A673 (cell line): ENCODE results near the gene FOXJ3. TPM values are rescaled to one million over a fixed set of nuclear protein-coding genes. Genes with fewer than 3 reads are reported as not detected.

Source experiments
- BruUV-seq: library from RNA; stranded (reverse); fragments of 400-500 nt; replicated peaks from 2 replicates; lab custom pipeline; 2021; lab: Mats Ljungman, UMichigan
- CTCF ChIA-PET: fragments of 300-600 bp; sonication (Branson Sonifier 250); formaldehyde crosslinking; loops from one replicate; lab custom pipeline; 2022; ENCODE audit warnings: antibody characterized with exemption; lab: Charles Lee
- POLR2A ChIA-PET: fragments of 300-600 bp; sonication (Branson Sonifier 250); formaldehyde crosslinking; loops from one replicate; lab custom pipeline; 2022; ENCODE audit warnings: antibody characterized with exemption; ENCODE audit not compliant: low non-redundant PET; lab: Charles Lee
- DNase-seq: peaks from one replicate; pipeline ENCODE4 v3.0.0-alpha.2; 2015; ENCODE audit warnings: low spot score
- H3K27ac ChIP-seq: fragments of 200-600 bp; sonication (generic); 2 replicates; pipeline ENCODE4 v1.5.1; 2016; ENCODE audit warnings: mixed run types, low read depth, mild to moderate bottlenecking, mixed read lengths, antibody characterized with exemption, low read length; ENCODE audit not compliant: poor library complexity, severe bottlenecking
- H3K27me3 ChIP-seq: fragments of 200-600 bp; sonication (generic); replicated peaks from 2 replicates; pipeline ENCODE4 v1.6.1; 2017; ENCODE audit warnings: mixed run types, low read depth, mild to moderate bottlenecking, mixed read lengths, antibody characterized with exemption, low read length; ENCODE audit not compliant: insufficient read depth, poor library complexity
- H3K36me3 ChIP-seq: fragments of 200-600 bp; sonication (generic); 2 replicates; pipeline ENCODE4 v1.6.1; 2016; ENCODE audit warnings: mixed run types, mild to moderate bottlenecking, mixed read lengths, antibody characterized with exemption, low read length; ENCODE audit not compliant: insufficient read depth, poor library complexity, severe bottlenecking
- H3K4me1 ChIP-seq: fragments of 200-600 bp; sonication (generic); 2 replicates; pipeline ENCODE4 v1.6.1; 2017; ENCODE audit warnings: mixed run types, mild to moderate bottlenecking, mixed read lengths, antibody characterized with exemption, low read length; ENCODE audit not compliant: insufficient read depth, poor library complexity, severe bottlenecking
- H3K4me3 ChIP-seq: fragments of 200-600 bp; sonication (generic); 2 replicates; pipeline ENCODE4 v1.5.1; 2016; ENCODE audit warnings: low read depth, mixed run types, mild to moderate bottlenecking, mixed read lengths, low read length; ENCODE audit not compliant: poor library complexity, severe bottlenecking
- H3K9me3 ChIP-seq: fragments of 200-600 bp; sonication (generic); 2 replicates; pipeline ENCODE4 v1.6.1; 2016; ENCODE audit warnings: mixed run types, low read depth, mild to moderate bottlenecking, mixed read lengths, antibody characterized with exemption, low read length; ENCODE audit not compliant: poor library complexity, severe bottlenecking
- EZH2 ChIP-seq: fragments of 200-600 bp; sonication (generic); IDR thresholded peaks from 2 replicates; pipeline ENCODE4 v1.6.1; 2017; ENCODE audit warnings: borderline replicate concordance, low read depth, mild to moderate bottlenecking, mixed read lengths, antibody characterized with exemption, low read length; ENCODE audit not compliant: poor library complexity, severe bottlenecking
- intact Hi-C: fragments of 100-400 bp; cut with micrococcal nuclease; formaldehyde crosslinking; loops from one replicate; pipeline ENCODE4 v1.10.0; 2022; ENCODE audit not compliant: unreplicated experiment
- total RNA-seq: library from RNA; stranded (reverse); gene quantifications from 2 replicates; pipeline ENCODE4 v1.2.3, GENCODE V29; 2021
- TF ChIP-seq, protein P1 (sequence below): fragments of 300-800, 200-600 bp; sonication (generic); conservative IDR thresholded peaks from 2 replicates; pipeline ENCODE4 v1.5.1; 2017; ENCODE audit warnings: low read depth, mild to moderate bottlenecking, antibody characterized with exemption, low read length, moderate library complexity, mixed read lengths

The FOXJ3 gene
- total RNA-seq, 1 experiment from 2014 or later, result 57.9 TPM

DNA sequence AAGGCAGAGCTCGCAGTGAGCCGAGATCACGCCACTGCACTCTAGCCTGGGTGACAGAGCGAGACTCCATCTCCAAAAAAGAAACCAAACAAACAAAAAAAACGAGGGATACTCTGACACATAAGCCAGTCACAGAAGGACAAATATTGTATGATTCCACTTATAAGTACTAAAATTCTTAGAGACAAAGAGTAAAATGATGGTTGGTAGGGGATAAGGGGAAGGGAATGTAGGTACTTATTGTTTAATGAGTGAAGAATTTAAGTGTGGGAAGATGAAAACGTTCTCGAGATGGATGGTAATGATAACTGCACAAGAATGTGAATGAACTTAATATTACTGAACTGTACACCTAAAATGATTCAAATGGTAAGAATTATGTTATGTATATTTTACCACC lies 103.8 kb downstream of the FOXJ3 start:
- no peaks in the 10 kb centered on the region for H3K36me3 ChIP-seq
- CTCF ChIA-PET, result no interaction called here
- BruUV-seq, result no TSS peak
- no peak overlapping the region for H3K4me3 ChIP-seq
- peaks cover 8% of the 10 kb centered on the region for H3K4me1 ChIP-seq
- POLR2A ChIA-PET, result no interaction called here
- H3K27me3 ChIP-seq, result no peaks in the 10 kb centered on the region
- no peak overlapping the region for H3K27ac ChIP-seq
- TF ChIP-seq, protein P1, sequence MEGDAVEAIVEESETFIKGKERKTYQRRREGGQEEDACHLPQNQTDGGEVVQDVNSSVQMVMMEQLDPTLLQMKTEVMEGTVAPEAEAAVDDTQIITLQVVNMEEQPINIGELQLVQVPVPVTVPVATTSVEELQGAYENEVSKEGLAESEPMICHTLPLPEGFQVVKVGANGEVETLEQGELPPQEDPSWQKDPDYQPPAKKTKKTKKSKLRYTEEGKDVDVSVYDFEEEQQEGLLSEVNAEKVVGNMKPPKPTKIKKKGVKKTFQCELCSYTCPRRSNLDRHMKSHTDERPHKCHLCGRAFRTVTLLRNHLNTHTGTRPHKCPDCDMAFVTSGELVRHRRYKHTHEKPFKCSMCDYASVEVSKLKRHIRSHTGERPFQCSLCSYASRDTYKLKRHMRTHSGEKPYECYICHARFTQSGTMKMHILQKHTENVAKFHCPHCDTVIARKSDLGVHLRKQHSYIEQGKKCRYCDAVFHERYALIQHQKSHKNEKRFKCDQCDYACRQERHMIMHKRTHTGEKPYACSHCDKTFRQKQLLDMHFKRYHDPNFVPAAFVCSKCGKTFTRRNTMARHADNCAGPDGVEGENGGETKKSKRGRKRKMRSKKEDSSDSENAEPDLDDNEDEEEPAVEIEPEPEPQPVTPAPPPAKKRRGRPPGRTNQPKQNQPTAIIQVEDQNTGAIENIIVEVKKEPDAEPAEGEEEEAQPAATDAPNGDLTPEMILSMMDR, result no peak
- TF ChIP-seq EZH2, result no peak
- DNase-seq, result no peak
- intact Hi-C loops, result no loop called here
- peaks cover 9% of the 10 kb centered on the region for H3K9me3 ChIP-seq

DNA sequence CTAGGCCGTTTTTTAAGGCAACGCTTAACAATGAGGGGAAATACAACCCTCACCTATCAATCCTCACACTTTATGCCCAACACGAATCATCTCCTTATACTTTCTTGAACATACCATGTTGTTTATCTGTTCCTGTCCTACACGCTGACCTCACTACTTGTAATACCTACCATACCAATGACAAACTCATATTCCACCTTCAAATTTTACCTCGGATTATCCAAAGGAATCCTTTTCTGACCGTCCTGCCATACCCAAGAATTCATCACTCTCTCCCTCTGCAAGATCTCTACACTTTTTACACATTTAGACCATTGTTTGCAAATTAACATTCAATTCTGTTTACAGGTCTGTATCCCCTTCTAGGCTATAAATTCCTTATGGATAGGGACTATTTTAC lies 106.1 kb downstream of the FOXJ3 start:
- BruUV-seq, result no TSS peak
- H3K4me1 ChIP-seq, result peaks cover 8% of the 10 kb centered on the region
- H3K27me3 ChIP-seq, result no peaks in the 10 kb centered on the region
- ChIA-PET POLR2A (no interaction called here), CTCF (no interaction called here)
- TF ChIP-seq EZH2, result no peak
- TF ChIP-seq, protein P1, result no peak
- no peaks in the 10 kb centered on the region for H3K36me3 ChIP-seq
- DNase-seq, result no peak
- intact Hi-C loops, result no loop called here
- no peak overlapping the region for H3K27ac ChIP-seq
- no peaks in the 10 kb centered on the region for H3K9me3 ChIP-seq
- no peak overlapping the region for H3K4me3 ChIP-seq

DNA sequence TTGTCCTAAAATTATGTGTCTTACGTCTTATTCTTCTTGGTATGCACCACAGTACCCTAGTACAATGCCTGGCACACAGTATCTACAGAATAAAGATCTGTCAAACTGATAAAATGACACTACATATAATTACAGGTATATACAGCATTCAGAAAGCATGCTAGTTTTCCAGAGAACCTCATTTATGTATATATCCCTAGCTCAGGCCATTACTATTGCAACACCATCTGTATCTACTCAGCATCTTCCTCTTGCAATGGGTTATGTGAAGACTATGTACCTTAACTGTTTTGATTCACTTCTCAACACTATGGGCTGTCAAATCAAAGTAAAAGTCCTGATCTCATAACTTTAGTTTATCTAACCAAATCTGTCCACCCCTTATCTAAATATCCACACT lies 112.0 kb downstream of the FOXJ3 start:
- intact Hi-C loops, result no loop called here
- peaks cover 8% of the 10 kb centered on the region for H3K4me1 ChIP-seq
- ChIA-PET POLR2A (no interaction called here), CTCF (no interaction called here)
- H3K4me3 ChIP-seq, result no peak overlapping the region
- no peak for DNase-seq
- TF ChIP-seq, protein P1, result no peak
- TF ChIP-seq EZH2, result no peak
- BruUV-seq, result no TSS peak
- H3K36me3 ChIP-seq, result no peaks in the 10 kb centered on the region
- H3K27ac ChIP-seq, result no peak overlapping the region
- H3K27me3 ChIP-seq, result no peaks in the 10 kb centered on the region
- no peaks in the 10 kb centered on the region for H3K9me3 ChIP-seq
